Heart left ventricle (tissue), 13 donors: ENCODE measurements around the gene NDUFS1.

Experiments used
- POLR2A ChIP-seq, 2 donors: fragments of 450-650 bp; IDR thresholded peaks; one replicate each; pipeline ENCODE4 v1.6.1; 2017; ENCODE audit warnings: antibody characterized with exemption in 2 of 2, mild to moderate bottlenecking in 2 of 2, moderate library complexity in 2 of 2
- TF ChIP-seq, protein P1 (sequence below), 12 donors: fragments of 200-600 bp; sonication (generic) in 4 of 12; IDR thresholded peaks; one replicate each; pipeline versions ENCODE4 v1.5.0 to v1.8.0; 2018 to 2022; ENCODE audit warnings: antibody characterized with exemption in 12 of 12, mild to moderate bottlenecking in 5 of 12
- donor health status: ischemic (EF 13 %, LVEDD 7.1; RV severe dilation, severe dysfunction).
- donor health status: DM: no; HTN: yes; CAD: no.
- donor health status: DM: no; HTN: no; CAD: no.
- donor health status: ischemic (EF 25% LVEDD 6.9; RV normal size, moderate dysfunction).
- donor health status: ischemic (EF 25% LVEDD 5.7; RV mildly dilated, moderate dysfunction).
- donor health status: ischemic (EF 35%, LVEDD 5.7; RV mildly dilated, moderate dysfunction).
- donor health status: nonischemic (EF 11% LVEDD 7.7; RV severe dilation, severe dysfunction).
- donor health status: DM: yes; HTN: yes; CAD: no.
- donor health status: PGD.
- donor health status: ischemic (EF 29% LVEDD 5.4; RV normal size, mild dysfunction).
- donor health status: nonischemic (EF 23%, LVEDD 6.1; RV moderate dilation, normal function).

DNA sequence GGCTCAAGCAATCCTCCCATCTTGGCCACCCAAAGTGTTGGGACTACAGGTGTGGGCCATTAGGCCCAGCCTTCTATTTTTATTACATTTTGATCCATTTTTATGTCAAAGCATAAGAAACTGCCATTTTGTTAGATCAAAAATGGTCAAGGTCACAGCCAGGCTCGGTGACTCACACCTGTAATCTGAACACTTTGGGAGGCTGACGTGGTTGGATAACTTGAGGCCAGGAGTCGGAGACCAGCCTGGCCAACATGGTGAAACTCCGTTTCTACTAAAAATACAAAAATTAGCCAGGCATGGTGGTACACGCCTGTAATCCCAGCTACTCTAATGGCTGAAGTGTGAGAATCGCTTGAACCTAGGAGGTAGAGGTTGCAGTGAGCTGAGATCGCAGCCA lies 49.7 kb upstream of the NDUFS1 start:
- no peak for TF ChIP-seq POLR2A (IDR thresholded peaks at IDR 0.05)
- TF ChIP-seq, protein P1, sequence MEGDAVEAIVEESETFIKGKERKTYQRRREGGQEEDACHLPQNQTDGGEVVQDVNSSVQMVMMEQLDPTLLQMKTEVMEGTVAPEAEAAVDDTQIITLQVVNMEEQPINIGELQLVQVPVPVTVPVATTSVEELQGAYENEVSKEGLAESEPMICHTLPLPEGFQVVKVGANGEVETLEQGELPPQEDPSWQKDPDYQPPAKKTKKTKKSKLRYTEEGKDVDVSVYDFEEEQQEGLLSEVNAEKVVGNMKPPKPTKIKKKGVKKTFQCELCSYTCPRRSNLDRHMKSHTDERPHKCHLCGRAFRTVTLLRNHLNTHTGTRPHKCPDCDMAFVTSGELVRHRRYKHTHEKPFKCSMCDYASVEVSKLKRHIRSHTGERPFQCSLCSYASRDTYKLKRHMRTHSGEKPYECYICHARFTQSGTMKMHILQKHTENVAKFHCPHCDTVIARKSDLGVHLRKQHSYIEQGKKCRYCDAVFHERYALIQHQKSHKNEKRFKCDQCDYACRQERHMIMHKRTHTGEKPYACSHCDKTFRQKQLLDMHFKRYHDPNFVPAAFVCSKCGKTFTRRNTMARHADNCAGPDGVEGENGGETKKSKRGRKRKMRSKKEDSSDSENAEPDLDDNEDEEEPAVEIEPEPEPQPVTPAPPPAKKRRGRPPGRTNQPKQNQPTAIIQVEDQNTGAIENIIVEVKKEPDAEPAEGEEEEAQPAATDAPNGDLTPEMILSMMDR (IDR thresholded peaks at IDR 0.05), result no peak
